H9 (cell line): ENCODE results near the gene TMEM178B. TPM values are rescaled to one million over a fixed set of nuclear protein-coding genes. Genes with fewer than 3 reads are reported as not detected.

Experiments
- DNase-seq: peaks from one replicate; pipeline ENCODE4 v3.0.0-alpha.2; 2017
- H2AFZ ChIP-seq: one replicate; pipeline ENCODE4 v1.6.1; 2013; ENCODE audit warnings: mild to moderate bottlenecking, low read length, control low read depth, moderate library complexity
- H2AK5ac ChIP-seq: 2 replicates; pipeline ENCODE4 v1.6.1; 2013; ENCODE audit warnings: low read length, control low read depth, mixed read lengths; ENCODE audit not compliant: insufficient read length
- H2BK120ac ChIP-seq: one replicate; pipeline ENCODE4 v1.6.1; 2013; ENCODE audit warnings: low read depth, mild to moderate bottlenecking, low read length, control low read depth, inconsistent platforms; ENCODE audit not compliant: poor library complexity, severe bottlenecking
- H2BK12ac ChIP-seq: 2 replicates; pipeline ENCODE4 v1.6.1; 2013; ENCODE audit warnings: low read length, control low read depth, mixed read lengths, low read depth; ENCODE audit not compliant: insufficient read length
- H2BK15ac ChIP-seq: 2 replicates; pipeline ENCODE4 v1.6.1; 2013; ENCODE audit warnings: low read depth, low read length, control low read depth
- H2BK20ac ChIP-seq: one replicate; pipeline ENCODE4 v1.6.1; 2013; ENCODE audit warnings: low read depth, mild to moderate bottlenecking, low read length, control low read depth, inconsistent platforms; ENCODE audit not compliant: poor library complexity, severe bottlenecking
- H2BK5ac ChIP-seq: 2 replicates; pipeline ENCODE4 v1.6.1; 2013; ENCODE audit warnings: low read length, control low read depth, mixed read lengths; ENCODE audit not compliant: insufficient read length
- H3K14ac ChIP-seq: 2 replicates; pipeline ENCODE4 v1.6.1; 2013; ENCODE audit warnings: low read length, control low read depth; ENCODE audit not compliant: insufficient read depth
- H3K18ac ChIP-seq: 2 replicates; pipeline ENCODE4 v1.6.1; 2013; ENCODE audit warnings: low read depth, mild to moderate bottlenecking, mixed read lengths, low read length, control low read depth; ENCODE audit not compliant: insufficient read length
- H3K23ac ChIP-seq: 2 replicates; pipeline ENCODE4 v1.6.1; 2013; ENCODE audit warnings: low read length, control low read depth, mixed read lengths, low read depth; ENCODE audit not compliant: insufficient read length
- H3K23me2 ChIP-seq: 2 replicates; pipeline ENCODE4 v1.6.1; 2013; ENCODE audit warnings: low read depth, mild to moderate bottlenecking, mixed read lengths, low read length, control low read depth; ENCODE audit not compliant: insufficient read length, poor library complexity, severe bottlenecking
- H3K27ac ChIP-seq: 2 replicates; pipeline ENCODE4 v1.5.1; 2013; ENCODE audit warnings: low read length, control low read depth, mixed read lengths, low read depth; ENCODE audit not compliant: insufficient read length
- H3K27me3 ChIP-seq: 2 replicates; pipeline ENCODE4 v1.6.1; 2013; ENCODE audit warnings: low read length, control low read depth, inconsistent platforms; ENCODE audit not compliant: insufficient read depth
- H3K4ac ChIP-seq: 2 replicates; pipeline ENCODE4 v1.6.1; 2013; ENCODE audit warnings: low read depth, mild to moderate bottlenecking, control low read depth, inconsistent platforms, low read length, moderate library complexity
- H3K4me1 ChIP-seq: 2 replicates; pipeline ENCODE4 v1.6.1; 2013; ENCODE audit warnings: low read length, control low read depth, inconsistent platforms; ENCODE audit not compliant: insufficient read depth
- H3K4me2 ChIP-seq: 2 replicates; pipeline ENCODE4 v1.6.1; 2013; ENCODE audit warnings: low read length, control low read depth, mixed read lengths; ENCODE audit not compliant: insufficient read length, insufficient read depth
- H3K56ac ChIP-seq: 2 replicates; pipeline ENCODE4 v1.6.1; 2013; ENCODE audit warnings: low read depth, mild to moderate bottlenecking, mixed read lengths, low read length, control low read depth; ENCODE audit not compliant: insufficient read length
- H3K79me1 ChIP-seq: 2 replicates; pipeline ENCODE4 v1.6.1; 2013; ENCODE audit warnings: low read depth, mild to moderate bottlenecking, moderate library complexity, low read length, control low read depth, inconsistent platforms; ENCODE audit not compliant: insufficient read depth, poor library complexity, severe bottlenecking
- H3K79me2 ChIP-seq: 2 replicates; pipeline ENCODE4 v1.6.1; 2013; ENCODE audit warnings: low read length, control low read depth, inconsistent platforms; ENCODE audit not compliant: insufficient read depth
- H3K9ac ChIP-seq: 2 replicates; pipeline ENCODE4 v1.6.1; 2013; ENCODE audit warnings: low read length, control low read depth, mixed read lengths; ENCODE audit not compliant: insufficient read length; ENCODE audit errors: extremely low read depth
- H3K9me3 ChIP-seq: one replicate; pipeline ENCODE4 v1.6.1; 2013; ENCODE audit warnings: low read depth, low read length, inconsistent platforms; ENCODE audit not compliant: control insufficient read depth
- H3T11ph ChIP-seq: one replicate; pipeline ENCODE4 v1.6.1; 2013; ENCODE audit warnings: mild to moderate bottlenecking, low read length, control low read depth, inconsistent platforms
- H4K20me1 ChIP-seq: one replicate; pipeline ENCODE4 v1.6.1; 2013; ENCODE audit not compliant: control insufficient read depth, insufficient read length, insufficient read depth
- H4K5ac ChIP-seq: 2 replicates; pipeline ENCODE4 v1.6.1; 2013; ENCODE audit warnings: low read depth, mild to moderate bottlenecking, mixed read lengths, low read length, control low read depth; ENCODE audit not compliant: insufficient read length
- H4K8ac ChIP-seq: replicated peaks from 2 replicates; pipeline ENCODE4 v1.6.1; 2013; ENCODE audit warnings: low read length, control low read depth, mixed read lengths, low read depth; ENCODE audit not compliant: insufficient read length
- H4K91ac ChIP-seq: 2 replicates; pipeline ENCODE4 v1.6.1; 2013; ENCODE audit warnings: low read depth, mild to moderate bottlenecking, moderate library complexity, mixed read lengths, low read length, control low read depth; ENCODE audit not compliant: insufficient read length
- H3K27ac Mint-ChIP-seq, 3 experiments: 2 replicates in 2 of 3; 3 replicates in 1 of 3; pipeline ENCODE4 v1.8.0; 2020 to 2021; ENCODE audit warnings: mixed read lengths in 3 of 3, mild to moderate bottlenecking in 1 of 3, moderate library complexity in 1 of 3
- H3K27me3 Mint-ChIP-seq: 2 replicates; pipeline ENCODE4 v1.8.0; 2021; ENCODE audit warnings: low read depth, mild to moderate bottlenecking, moderate library complexity, mixed read lengths
- H3K36me3 Mint-ChIP-seq, 3 experiments: 2 replicates in 2 of 3; 3 replicates in 1 of 3; pipeline ENCODE4 v1.8.0; 2020 to 2021; ENCODE audit warnings: low read depth in 3 of 3, mixed read lengths in 3 of 3; ENCODE audit not compliant: insufficient read depth in 1 of 3
- H3K4me1 Mint-ChIP-seq, 2 experiments: 2 replicates each; pipeline ENCODE4 v1.8.0; 2020; ENCODE audit warnings: mixed read lengths in 2 of 2
- H3K4me3 Mint-ChIP-seq, 2 experiments: 2 replicates in 1 of 2; 3 replicates in 1 of 2; pipeline ENCODE4 v1.8.0; 2020 to 2021; ENCODE audit warnings: mild to moderate bottlenecking in 2 of 2, mixed read lengths in 2 of 2, moderate library complexity in 1 of 2
- H3K9me3 Mint-ChIP-seq, 2 experiments: 2 replicates in 1 of 2; 3 replicates in 1 of 2; pipeline ENCODE4 v1.8.0; 2020; ENCODE audit warnings: mild to moderate bottlenecking in 2 of 2, mixed read lengths in 2 of 2, moderate library complexity in 1 of 2
- WGBS: extraction: QIAGEN DNeasy Blood & Tissue Kit; methylation state at CpG from one replicate; pipeline ENCODE4 v1.1.7; 2013; ENCODE audit warnings: missing lambda C conversion rate, low lambda C conversion rate, mixed read lengths; ENCODE audit not compliant: insufficient read length; ENCODE audit errors: extremely low coverage; 5-methylcytosine and 5-hydroxymethylcytosine counted together
- total RNA-seq: library from RNA; stranded (reverse); gene quantifications from 2 replicates; pipeline ENCODE4 v1.2.1, GENCODE V29; 2021
- TF ChIP-seq, protein P1 (sequence below): fragments of 200-600 bp; sonication (generic); conservative IDR thresholded peaks from 3 replicates; pipeline ENCODE4 v1.8.0; 2021; ENCODE audit warnings: antibody characterized with exemption, mild to moderate bottlenecking

Gene TMEM178B
- total RNA-seq, 1 experiment from 2014 or later, result 11.3 TPM

DNA sequence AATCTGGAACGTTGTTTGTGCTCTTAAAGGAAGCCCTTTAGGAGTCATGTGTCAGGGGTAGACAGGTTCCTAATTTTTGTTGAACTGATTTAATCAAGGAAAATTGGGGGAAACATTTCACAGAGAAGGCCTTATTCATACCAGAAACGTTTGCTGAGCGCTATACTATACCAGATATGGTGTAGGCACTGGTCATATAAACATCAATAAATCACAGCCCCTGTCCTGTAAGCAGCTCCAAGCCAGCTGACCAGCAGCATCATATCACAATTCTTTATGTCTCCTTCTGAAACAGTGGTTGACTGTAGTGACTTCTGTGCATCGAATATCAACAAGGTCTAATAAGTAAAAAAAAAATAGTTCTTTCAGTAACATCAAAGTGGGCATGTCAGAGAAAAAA lies 1.1 kb downstream of the TMEM178B start:
- Mint-ChIP-seq H3K27me3 (peaks cover 44% of the 10 kb centered on the region), H3K36me3 (peaks cover 0 to 2% (median 0%) of the 10 kb centered on the region in 3 experiments; a peak in 2 of 7 replicates), H3K4me1 (peaks cover 22 to 23% of the 10 kb centered on the region in 2 experiments), H3K4me3 (peak overlapping the region in 1 of 2 experiments; percentile 83), H3K27ac (no peak overlapping the region), H3K9me3 (no peaks in the 10 kb centered on the region; a peak in 1 of 5 replicates)
- Histone ChIP-seq H4K5ac (no peak overlapping the region), H3K56ac (no peak overlapping the region), H3K27me3 (no peaks in the 10 kb centered on the region; the same call in 1 of the 2 replicates), H2BK120ac (no peak overlapping the region), H2AFZ (peak overlapping the region; percentile 9), H4K20me1 (no peaks in the 10 kb centered on the region), H4K8ac (no peak overlapping the region), H3K4me1 (no peaks in the 10 kb centered on the region; the same call in 1 of the 2 replicates), H3K9me3 (no peaks in the 10 kb centered on the region), H3K23ac (no peak overlapping the region), H3K27ac (no peak overlapping the region), H3K23me2 (peaks cover 29% of the 10 kb centered on the region), H3K9ac (peak overlapping the region; percentile 78), H3K4me2 (peak overlapping the region; percentile 48), H3K79me1 (peaks cover 4% of the 10 kb centered on the region), H3K4ac (no peak overlapping the region), H3K79me2 (peaks cover under 1% of the 10 kb centered on the region; the same call in 1 of the 2 replicates), H3K18ac (no peak overlapping the region), H2BK20ac (no peak overlapping the region), H2BK12ac (no peak overlapping the region), H2AK5ac (no peak overlapping the region), H3K14ac (no peak overlapping the region), H4K91ac (no peak overlapping the region), H2BK5ac (no peak overlapping the region), H3T11ph (no peak overlapping the region), H2BK15ac (no peak overlapping the region)
- TF ChIP-seq, protein P1, sequence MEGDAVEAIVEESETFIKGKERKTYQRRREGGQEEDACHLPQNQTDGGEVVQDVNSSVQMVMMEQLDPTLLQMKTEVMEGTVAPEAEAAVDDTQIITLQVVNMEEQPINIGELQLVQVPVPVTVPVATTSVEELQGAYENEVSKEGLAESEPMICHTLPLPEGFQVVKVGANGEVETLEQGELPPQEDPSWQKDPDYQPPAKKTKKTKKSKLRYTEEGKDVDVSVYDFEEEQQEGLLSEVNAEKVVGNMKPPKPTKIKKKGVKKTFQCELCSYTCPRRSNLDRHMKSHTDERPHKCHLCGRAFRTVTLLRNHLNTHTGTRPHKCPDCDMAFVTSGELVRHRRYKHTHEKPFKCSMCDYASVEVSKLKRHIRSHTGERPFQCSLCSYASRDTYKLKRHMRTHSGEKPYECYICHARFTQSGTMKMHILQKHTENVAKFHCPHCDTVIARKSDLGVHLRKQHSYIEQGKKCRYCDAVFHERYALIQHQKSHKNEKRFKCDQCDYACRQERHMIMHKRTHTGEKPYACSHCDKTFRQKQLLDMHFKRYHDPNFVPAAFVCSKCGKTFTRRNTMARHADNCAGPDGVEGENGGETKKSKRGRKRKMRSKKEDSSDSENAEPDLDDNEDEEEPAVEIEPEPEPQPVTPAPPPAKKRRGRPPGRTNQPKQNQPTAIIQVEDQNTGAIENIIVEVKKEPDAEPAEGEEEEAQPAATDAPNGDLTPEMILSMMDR, result no peak
- no CpG with 5 or more reads among the region's 4 CpGs for WGBS
- DNase-seq, result no peak
